ENCODE results near the gene PIAS4.

Gene PIAS4

DNA sequence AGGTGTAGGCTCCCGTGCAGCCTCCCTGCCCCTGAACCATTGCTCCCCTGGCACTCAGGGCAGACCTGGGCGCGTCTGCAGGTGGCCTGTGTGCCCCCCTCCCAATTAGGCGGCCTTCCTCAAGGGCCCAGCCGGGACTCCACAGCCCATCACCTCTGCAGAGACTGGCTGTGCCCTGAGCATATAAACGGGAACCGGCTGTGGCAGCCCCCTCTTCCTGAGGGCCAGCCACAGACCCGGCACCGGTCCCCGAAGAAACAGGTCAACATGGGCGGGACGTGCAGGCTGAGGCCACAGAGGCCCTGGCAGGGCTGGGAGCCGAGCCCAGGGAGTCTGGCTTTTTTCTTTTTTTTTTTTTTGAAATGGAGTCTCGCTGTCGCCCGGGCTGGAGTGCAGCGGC, 12.0 kb downstream of the PIAS4 start:
- TF ChIP-seq, protein P1, sequence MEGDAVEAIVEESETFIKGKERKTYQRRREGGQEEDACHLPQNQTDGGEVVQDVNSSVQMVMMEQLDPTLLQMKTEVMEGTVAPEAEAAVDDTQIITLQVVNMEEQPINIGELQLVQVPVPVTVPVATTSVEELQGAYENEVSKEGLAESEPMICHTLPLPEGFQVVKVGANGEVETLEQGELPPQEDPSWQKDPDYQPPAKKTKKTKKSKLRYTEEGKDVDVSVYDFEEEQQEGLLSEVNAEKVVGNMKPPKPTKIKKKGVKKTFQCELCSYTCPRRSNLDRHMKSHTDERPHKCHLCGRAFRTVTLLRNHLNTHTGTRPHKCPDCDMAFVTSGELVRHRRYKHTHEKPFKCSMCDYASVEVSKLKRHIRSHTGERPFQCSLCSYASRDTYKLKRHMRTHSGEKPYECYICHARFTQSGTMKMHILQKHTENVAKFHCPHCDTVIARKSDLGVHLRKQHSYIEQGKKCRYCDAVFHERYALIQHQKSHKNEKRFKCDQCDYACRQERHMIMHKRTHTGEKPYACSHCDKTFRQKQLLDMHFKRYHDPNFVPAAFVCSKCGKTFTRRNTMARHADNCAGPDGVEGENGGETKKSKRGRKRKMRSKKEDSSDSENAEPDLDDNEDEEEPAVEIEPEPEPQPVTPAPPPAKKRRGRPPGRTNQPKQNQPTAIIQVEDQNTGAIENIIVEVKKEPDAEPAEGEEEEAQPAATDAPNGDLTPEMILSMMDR (IDR thresholded peaks at IDR 0.05; ENCODE audit: low read length, missing control alignments) = no peak
- DNase-seq (ENCODE audit: low read depth) = no peak
- H3K4me3 ChIP-seq (replicated peaks; ENCODE audit: low read depth, low read length) = no peak overlapping the region

- DNase-seq (ENCODE audit: low read depth) = no peak
- no peak overlapping the region for H3K4me3 ChIP-seq (replicated peaks; ENCODE audit: low read depth, low read length)
- TF ChIP-seq, protein P1 (IDR thresholded peaks at IDR 0.05; ENCODE audit: low read length, missing control alignments) = no peak
Measured at GRCh38 chr19:4023600-4024398, 16.3 kb downstream of the PIAS4 start.

- TF ChIP-seq, protein P1 (IDR thresholded peaks at IDR 0.05; ENCODE audit: low read length, missing control alignments) = no peak
- no peak overlapping the region for H3K4me3 ChIP-seq (replicated peaks; ENCODE audit: low read depth, low read length)
- DNase-seq (ENCODE audit: low read depth) = no peak
Measured at GRCh38 chr19:4025317-4025716, 17.8 kb downstream of the PIAS4 start.

DNA sequence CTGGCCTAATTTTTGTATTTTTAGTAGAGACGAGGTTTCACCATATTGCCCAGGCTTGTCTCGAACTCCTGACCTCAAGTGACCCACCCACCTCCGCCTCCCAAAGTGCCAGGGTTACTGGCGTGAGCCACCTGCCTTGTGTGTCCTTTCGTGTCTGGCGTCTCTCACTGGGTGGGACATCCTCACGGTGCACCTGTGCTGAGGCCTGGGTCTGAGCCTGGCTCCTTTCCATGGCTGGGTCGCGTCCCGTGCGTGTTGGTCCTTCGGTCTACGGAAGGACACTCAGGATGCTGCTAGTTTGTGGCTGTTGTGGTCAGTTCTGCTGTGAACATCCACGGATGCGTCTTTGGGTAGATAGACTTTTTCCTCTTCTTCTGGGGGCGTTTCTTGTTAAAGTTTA, 19.6 kb downstream of the PIAS4 start:
- TF ChIP-seq, protein P1 (IDR thresholded peaks at IDR 0.05; ENCODE audit: low read length, missing control alignments) = no peak
- no peak overlapping the region for H3K4me3 ChIP-seq (replicated peaks; ENCODE audit: low read depth, low read length)
- no peak for DNase-seq (ENCODE audit: low read depth)

- TF ChIP-seq, protein P1 (IDR thresholded peaks at IDR 0.05; ENCODE audit: low read length, missing control alignments) = no peak
- H3K4me3 ChIP-seq (replicated peaks; ENCODE audit: low read depth, low read length) = no peak overlapping the region
- DNase-seq (ENCODE audit: low read depth) = no peak
Measured at GRCh38 chr19:4028334-4029246, 21.1 kb downstream of the PIAS4 start.

DNA sequence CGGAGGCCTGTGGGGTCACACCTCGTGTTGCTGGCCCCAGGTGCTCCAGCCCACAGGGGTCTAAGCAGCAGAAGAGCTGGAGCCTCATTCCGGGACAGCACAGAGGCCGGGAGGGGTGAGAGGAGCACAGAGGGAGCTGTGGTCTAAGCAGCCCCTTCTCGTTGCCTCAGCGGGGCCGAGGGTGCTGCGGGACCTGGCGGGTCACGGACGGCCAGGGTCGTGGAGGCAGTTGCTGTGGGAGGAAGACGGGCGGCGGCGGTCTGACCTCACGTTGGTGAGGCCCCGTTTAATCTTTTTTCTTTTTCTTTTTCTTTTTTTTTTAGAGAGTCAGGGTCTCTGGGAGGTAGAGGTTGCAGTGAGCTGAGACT, 21.7 kb downstream of the PIAS4 start:
- TF ChIP-seq, protein P1 (IDR thresholded peaks at IDR 0.05; ENCODE audit: low read length, missing control alignments) = no peak
- H3K4me3 ChIP-seq (replicated peaks; ENCODE audit: low read depth, low read length) = no peak overlapping the region
- no peak for DNase-seq (ENCODE audit: low read depth)

Data from fibroblast of pulmonary artery (primary cell).